ENCODE data around the gene C14orf119.

Gene C14orf119

DNA sequence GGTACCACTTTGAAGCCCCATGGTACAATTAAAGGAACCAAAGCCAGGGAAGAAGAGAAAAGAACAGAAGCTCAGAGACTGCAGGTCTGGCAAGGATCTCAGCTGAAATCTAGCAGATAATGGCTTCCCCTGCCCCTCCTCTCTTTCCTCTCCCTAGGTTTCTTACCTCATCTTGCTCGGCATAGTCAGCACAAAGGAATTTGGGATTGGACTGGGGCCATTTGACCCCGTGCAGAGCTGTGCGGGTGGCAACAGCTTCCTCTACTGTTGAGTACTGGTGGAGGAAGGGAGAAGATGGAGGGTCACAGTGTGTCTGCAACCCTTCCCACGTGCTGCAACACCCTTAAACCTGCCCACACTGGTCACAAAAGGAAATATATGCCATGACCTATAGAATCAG, 33.3 kb upstream of the C14orf119 start:
- DNase-seq: no peak

DNA sequence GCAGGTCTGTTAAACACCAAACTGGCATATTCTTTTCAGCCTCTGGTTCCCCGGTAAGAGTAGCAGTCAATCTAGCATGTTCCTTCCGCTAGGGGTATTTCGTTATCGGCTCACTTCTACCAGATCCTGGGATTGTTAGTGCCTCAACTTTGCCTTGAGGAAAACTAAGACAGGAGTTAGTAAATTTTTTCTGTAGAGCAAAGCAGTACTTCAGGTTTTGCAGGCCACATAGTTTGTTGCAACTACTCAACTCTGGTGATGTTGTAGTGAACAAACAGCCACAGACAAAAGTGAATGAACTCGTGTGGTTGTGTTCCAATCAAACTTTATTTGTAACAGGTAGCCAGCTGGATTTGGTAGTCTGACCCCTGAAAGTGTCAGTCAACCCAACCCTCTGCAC, 31.7 kb upstream of the C14orf119 start:
- DNase-seq: no peak

DNA sequence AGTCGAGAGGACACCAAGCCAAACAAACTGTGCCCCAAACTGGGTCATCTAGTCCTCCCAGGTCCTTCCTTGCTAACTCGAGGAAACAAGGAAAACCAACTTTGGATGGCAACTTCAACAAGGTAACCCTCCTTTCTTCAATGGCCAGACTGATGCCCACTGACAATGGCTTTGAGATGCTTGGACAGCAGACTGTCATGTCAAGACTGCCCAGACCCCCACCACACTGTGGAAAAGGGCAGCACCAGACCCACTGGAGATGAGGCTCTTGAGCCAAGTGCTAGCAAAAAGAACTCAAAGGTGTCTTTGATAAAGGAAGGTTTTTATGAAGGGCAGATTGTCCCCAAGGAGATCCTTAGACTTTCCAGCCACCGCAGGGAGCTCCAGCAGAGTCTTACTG, 28.9 kb upstream of the C14orf119 start:
- DNase-seq: no peak

DNA sequence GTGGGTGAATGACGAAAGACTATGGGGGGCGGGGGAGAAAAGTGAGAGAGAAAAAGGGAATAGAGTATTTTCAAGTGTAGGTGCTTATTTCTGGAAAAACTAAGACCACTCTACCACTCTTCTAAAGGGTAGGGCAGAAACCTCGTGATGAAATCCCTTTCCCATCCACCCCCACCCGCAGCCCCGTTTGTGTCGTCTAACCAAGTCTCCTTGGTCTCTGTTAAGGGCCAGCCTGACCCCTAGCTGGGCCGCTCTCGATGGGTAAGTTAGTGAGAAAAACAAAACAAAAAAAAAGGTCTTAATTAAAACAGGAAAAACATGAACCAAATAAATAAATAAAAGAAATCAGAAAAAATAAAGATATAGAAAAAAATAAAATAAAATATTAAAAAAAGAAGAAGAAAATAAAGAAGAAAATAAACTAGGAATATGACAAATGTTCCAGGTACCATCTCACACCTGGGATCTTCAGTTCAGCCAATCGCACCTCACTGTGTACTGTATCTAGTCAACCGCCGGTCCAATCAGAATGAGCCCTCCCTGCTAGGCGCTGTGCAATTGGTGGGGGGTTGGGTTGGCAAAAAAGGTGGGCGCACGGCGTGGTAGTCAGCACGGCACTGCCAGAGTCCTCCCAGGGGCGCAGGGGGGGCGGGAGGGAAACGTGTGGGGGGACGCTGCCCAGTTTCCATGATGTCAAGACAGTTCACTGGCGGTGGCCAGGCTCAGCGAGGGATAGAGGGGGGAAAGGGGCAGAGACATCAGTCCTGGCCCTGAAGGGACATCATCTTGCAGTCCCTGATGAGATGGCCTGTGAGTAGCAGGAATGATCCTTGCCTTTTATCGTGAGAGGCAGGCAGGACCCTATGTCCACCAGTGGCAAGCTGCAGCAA, 28.2 kb upstream of the C14orf119 start:
- DNase-seq: no peak

DNA sequence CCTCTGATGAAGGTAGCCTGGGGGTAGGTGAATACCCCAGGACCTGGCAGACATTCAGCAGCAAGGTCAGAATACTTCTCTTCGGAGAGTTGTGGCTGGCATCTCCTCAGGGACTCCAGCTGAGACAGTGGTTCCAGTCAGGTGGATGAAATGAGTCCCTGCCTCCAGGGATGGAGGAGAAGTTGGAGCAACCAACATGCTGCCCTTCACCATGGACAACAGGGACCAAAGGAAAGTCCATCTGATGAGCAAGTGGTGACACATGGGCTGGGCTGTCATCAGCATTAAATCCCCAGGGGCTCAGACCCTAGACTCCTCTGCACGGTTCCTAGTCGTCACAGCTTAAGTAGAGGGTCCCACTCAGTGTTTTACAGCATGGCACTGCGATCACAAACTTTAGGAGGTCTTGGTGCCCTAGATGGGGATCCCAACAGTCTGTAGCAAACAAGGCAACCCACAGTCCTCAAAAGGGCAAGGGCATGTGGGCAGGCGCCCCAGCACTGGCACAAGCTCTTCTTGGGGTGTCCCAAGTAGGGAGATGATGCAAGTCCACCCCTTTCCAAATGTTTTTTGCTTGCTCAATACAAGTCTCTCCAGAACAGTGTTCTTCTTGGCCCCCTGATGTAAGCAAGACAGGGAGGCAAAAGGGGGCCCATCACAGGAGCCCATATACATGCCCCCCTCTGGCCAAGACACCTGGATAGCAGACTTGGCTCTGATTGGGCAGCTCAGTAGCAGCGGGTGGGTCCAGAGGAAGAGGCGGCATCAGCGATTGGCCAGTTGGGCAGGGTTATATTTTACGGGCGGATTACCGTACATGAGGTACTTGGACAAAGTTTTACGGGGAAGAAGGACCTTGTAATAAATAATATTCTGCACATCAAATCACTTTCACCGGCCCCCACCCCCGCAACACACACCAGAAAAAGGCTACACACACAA, 27.2 kb upstream of the C14orf119 start:
- DNase-seq: no peak

DNA sequence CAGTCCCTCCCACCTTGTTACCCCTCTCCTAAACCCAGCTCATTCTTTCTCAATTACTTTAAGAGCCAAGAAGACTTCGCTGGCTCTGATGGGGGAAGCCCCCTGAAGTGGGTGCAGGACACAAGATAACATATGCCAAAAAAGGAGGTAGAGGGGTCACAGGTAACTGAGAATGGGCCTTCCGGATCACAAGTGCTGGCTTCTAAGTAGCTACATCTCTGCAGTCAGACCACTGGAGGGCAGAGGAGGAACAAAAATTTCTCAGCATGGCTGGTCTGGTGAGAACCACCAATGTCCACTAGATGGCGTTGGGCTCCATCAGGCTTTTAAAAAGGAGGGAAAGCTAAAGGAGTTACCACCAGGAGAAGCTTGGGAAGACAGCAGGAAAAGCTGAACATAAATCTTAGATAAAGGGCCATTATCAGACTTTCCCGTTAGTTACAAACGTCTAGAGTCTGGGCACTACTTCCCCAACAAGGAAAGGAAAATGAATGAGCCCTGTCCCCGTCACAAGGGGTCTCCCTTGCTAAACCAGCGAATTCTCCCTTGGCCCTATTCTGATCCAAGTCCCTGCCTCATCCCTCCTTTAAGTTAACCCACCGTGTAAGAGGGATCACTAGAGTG, 26.4 kb upstream of the C14orf119 start:
- no peak for DNase-seq

DNA sequence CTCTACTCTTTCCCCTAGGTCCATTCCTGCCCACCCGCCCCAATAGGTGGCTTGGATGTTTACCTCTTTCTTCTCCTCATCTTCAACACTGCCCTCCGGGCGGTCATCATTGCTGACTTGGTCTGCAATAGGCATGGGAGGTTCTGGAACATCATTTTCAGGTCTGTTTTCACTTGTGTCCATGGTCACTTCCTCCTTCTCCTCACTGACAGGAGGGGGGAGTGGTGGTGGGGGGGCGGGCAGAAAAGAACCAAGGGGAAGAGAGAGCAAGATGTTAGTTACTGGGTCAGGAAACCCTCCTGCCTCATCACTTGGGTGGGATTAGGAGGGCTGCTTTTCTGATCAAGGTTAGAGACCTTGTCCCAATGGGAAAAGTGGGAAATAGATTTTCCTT, 25.9 kb upstream of the C14orf119 start:
- DNase-seq: no peak

DNA sequence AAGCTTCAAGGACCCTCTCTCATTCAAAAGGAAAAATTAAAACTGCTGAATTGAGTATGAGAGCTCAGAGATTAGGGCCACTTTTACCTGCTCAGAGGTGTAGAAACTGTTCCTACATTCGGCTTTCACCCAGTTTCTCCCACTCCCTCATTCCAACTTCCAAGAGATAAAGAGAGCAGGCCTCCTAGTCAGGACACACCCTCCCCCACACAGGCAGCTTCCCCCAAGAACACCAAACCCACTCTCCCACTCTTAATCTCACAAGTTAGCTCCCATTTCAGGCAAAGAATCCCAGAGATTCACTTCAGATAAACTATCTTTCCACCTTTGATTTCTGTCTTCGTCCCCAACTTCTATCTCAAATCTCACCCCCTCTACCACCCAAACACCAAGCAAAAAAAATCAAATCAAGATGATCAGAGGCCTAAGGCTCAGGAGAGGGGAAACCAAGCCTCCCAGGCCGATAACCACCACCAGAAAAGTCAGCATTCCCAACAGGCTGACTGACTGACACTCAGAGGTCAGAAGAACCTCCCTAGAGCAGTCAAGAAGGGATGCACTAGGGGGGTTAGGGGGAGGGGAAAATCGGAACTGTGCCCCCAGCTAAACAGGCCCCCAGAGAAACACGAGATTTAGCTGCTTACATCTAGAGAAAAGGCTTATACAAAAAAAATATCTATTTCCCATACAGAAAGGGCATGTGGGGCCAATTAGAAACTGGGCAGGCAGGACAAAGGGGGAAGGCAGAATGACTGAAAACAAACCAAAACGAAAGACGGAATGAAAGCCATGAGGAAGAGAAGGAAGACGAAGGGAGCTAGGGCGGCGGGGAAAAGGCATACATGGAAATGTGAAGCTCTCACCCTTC, 24.8 kb upstream of the C14orf119 start:
- no peak for DNase-seq

DNA sequence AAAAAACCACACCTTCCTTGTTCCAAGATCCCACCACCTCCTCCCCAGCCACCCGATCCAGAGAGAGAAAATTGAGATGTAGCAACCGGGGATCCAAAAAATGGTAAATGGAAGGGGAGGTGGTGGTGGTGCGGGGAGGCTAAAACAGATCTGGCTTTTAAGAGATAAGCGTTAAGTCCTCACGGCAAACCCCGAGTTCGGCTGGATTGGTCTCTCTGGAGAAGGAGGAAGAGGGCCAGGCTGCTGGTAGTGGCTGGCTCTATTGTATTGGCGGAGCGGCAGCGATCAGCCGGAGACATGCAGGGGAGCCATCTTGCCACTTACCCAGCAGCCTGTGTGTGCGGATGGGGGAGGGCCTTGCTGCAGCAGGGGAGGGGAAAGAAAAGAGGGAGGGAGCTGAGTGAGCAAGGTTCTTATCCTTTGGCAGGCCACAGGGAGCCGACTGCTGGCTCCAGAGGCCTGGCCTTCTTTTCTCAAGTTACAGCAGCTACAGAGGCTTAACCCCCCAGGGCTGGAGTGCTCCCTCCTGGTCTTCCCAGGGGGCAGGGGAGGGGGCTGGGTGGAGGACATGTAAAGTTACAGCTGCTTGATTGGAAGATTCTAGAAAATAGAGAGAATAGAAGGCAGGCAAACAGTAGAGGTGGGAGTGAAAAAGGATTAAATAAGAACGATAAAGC, 23.9 kb upstream of the C14orf119 start:
- DNase-seq: no peak

DNA sequence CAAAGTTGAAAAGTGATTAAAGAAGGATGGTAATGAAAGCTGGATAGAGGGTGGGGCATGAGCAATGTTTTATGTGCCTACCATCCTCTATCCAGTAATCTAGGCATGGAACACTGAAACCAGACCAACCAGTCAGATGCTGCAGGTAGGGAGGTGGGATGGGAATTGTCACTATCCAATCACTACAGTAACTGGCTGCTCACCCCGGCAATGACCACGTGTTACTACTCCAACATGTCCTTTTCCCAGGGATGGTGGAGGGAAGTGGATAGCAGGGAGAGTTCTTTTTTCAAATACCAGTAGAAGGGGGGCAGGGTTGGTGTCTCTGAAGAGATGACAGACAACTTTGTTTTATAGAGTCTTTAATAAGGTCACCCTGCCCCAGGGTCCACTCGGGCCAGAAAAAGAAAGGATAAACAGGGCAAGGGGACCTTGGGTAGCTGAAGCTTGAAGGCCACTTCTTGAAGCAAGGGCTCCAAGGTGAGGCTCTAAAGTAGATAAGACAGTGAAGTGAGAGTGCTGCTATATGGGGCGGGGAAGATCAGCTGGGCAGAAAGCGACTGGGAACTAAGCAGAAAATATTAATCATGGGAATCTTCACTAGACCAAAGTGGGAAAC, 23.3 kb upstream of the C14orf119 start:
- no peak for DNase-seq

DNA sequence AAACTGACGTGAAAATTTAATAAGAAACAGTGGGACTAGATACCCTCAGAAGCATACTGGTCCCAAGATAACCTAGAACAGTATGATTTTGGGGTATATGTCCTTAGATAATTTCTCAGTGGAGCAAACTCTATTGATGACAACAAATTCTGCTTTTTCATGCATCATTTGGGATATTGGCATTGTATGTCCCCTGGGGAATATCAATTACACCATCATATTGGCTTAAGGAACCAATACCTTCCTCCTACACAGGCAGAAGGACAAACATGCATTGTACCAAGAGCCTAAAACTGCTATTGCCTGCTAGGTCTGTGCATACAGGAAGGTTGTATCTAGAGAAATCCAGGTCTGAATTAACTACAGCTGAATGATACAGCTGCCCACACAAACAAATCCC, 20.4 kb upstream of the C14orf119 start:
- no peak for DNase-seq

DNA sequence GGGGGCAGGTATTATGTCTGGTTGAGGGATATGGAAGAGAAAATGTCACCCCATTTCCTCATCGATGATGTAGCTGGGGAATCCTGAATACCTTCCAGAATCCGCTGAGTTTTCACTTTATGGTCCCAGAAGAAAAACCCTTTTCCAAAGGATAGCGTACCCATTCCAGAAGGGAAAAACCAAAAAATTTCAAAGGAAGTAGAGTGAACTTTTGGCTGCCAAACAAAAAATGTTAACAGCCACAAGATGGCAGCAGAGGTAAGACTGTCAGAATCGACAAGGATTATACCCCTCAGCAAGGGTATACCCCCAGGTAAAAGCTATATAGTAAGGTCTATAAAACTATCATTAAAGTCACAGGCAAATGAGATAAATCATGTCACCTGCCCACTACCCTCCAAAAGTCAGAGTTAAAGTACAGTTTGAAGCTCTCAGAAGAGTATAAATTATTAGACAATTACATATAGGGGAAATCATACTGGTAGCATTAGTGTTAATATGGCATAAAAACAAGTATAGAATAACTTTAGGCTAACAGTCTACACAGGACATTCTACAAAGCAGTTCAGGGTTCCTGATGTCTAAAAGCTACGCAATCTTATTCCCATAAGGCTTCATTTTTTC, 18.4 kb upstream of the C14orf119 start:
- DNase-seq: no peak

DNA sequence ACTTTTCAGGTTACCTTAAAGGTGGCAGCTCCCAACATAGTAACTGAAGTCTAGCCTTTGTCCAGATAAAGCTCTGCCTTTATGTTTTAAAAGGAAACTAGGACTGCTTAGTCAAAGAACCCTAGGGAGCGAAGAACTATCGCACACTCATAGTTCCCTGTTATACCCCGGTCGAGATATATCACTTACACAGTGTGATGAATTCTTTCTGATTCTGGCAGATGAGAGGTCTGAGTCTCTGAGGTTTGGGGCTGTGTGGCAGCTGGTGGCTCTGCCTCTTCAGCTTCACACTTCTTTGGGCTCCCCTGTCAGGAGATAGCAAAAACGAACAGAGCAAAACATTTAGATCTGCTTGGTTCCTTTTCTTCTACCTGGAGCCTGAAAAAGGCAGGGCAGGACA, 17.3 kb upstream of the C14orf119 start:
- no peak for DNase-seq

DNA sequence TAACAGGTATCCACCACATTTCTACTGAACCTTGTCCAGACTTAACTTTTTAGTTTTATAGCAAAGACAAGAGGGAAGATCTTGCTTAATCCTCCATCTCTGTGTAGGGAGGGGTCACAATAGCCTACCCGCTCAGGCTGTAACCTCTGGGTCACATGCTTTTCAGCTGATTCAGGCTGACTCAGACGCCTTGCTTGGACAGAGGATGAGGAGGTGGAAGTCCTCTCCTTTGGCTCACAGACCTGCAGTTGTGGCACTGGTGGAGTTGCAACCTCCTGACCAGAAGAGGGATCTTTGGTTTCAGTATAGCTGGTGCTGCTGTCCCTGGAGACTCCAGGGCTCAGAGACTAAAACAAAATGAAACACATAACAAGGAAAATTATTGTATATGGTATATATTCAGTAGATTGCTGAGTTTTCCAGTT, 16.6 kb upstream of the C14orf119 start:
- no peak for DNase-seq

DNA sequence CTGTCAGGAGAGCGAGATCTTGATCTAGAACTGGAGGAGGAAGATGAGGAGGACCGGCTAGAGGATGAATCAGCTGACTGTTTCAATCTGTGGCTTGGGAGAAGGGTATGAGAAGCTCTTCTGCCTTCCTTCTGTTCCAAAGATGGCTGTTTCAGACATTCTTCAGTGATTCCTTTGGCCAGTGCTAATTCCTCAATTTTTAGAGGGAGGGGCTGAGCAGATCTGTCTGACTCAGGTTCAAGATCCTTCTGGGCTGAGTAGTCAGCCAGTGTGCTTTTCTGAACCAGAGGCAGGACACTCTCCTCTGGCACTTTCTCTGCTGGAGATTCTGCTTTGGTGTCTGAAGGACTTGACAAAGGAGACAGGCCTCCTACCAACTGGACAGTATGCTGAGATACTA, 15.6 kb upstream of the C14orf119 start:
- no peak for DNase-seq

DNA sequence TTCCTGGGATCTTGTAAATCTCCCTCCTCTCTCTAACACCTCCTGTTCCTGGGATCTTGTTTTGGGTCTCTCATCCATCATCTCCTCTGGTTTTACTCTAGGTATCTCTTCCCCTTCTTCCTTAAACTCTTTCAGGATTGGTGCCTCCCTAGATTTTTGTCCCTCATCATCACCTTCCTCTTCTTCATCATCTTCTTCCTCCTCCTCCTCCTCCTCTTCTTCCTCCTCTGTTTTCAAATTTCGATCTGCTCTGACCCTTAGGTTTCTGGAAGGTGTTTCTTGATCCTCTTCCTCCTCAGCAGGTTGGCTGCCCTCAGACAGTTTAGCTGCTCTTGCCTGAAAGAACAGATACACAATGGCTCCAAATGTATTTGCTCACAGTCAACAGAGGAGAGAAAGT, 14.8 kb upstream of the C14orf119 start:
- no peak for DNase-seq

DNA sequence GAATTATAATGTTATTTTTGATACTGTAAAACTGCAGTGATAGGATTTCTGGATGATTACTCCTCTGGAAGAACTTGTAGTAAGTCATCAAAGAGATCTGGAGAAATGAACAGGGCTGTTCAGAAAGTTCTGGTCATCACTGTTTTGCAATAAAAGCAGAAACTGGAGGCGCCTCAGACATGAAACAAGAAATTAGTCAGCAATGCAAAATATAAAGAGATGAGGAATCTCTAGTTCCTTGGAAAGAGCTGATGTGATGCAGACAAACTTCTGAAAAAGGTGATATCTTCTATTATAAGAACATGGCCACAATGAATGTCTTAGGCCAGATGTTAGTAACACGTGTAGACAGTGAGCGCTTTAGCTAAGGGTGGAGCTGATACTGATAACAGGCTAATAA, 9.8 kb upstream of the C14orf119 start:
- DNase-seq: no peak

DNA sequence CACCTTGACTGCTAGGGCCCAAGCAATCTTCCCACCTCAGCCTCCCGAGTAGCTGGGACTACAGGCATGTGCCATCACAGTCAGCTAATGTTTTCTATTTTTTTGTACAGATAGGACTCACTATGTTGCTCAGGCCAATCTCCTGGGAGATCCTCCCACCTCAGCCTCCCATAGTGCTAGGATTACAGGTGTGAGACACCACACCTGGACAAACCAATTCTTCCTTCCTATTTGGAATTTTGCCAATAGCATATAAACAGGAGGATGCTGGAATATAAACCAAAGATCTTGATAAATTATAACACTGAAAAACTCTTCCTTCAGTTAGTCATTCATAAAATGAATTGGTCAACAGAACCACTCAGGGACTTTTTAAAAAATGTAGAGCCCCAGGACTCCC, 8.7 kb upstream of the C14orf119 start:
- no peak for DNase-seq

DNA sequence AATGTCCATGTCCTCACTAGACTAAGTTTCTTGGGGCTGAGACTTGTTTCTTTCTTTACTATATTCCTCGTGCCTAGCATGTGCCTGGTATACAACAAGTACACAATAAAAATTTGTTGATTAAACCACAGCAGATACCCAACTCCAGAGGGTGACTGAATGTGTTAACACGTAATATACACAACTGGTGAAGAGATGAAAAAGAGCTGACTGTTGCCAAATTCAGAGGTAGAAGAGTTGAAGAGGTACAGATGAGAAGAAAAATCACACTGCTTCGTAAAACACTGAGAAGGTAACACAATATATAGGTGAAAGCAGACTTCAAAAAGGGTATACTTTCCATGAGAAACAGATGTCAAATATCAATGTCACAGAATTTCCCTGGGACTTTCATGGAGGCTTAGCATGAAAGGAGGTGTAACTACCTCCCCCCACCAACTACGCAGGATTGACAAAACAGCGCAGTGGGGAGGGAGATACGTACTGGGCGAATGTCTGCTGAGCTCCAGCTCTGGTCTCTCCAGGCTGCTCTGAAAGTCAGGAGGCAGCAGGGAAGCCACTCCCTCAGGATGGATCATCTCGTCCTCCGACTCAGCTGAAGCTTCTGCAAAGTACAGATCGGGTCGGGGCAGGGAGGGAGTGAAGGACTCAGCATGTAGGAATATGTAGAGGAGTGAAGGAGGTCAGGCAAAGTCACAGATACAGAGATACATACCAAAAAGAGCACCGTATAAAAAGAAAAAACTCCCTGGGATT, 5.6 kb upstream of the C14orf119 start:
- no peak for DNase-seq

DNA sequence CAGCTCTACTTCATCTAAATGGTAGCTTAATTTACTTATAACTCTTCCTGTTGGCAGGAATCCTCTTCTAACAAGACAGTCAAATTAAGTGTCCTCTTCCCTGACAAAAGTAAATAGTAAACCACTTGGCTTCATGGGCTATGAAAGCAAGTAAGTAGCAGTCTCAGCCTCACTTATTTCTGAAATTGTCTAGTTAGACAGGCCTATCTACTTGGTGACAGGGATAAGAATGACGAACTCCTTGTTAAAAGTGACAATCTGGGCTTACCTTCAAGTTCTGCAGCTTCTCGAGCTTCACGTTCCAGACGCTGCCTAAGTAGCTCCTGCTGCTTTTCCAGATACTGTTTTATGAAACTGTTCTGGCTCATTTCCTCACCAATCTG, 5.1 kb upstream of the C14orf119 start:
- no peak for DNase-seq

Data from cerebellar nuclear complex (tissue), 1 donor.